ENCODE data around the gene ZNF574.
"Not testable (repeated sequence)": the region's sequence is repeated elsewhere in the genome, so short reads cannot be mapped to it uniquely, and the experiment has no call there.

The ZNF574 gene, protein sequence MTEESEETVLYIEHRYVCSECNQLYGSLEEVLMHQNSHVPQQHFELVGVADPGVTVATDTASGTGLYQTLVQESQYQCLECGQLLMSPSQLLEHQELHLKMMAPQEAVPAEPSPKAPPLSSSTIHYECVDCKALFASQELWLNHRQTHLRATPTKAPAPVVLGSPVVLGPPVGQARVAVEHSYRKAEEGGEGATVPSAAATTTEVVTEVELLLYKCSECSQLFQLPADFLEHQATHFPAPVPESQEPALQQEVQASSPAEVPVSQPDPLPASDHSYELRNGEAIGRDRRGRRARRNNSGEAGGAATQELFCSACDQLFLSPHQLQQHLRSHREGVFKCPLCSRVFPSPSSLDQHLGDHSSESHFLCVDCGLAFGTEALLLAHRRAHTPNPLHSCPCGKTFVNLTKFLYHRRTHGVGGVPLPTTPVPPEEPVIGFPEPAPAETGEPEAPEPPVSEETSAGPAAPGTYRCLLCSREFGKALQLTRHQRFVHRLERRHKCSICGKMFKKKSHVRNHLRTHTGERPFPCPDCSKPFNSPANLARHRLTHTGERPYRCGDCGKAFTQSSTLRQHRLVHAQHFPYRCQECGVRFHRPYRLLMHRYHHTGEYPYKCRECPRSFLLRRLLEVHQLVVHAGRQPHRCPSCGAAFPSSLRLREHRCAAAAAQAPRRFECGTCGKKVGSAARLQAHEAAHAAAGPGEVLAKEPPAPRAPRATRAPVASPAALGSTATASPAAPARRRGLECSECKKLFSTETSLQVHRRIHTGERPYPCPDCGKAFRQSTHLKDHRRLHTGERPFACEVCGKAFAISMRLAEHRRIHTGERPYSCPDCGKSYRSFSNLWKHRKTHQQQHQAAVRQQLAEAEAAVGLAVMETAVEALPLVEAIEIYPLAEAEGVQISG

DNA sequence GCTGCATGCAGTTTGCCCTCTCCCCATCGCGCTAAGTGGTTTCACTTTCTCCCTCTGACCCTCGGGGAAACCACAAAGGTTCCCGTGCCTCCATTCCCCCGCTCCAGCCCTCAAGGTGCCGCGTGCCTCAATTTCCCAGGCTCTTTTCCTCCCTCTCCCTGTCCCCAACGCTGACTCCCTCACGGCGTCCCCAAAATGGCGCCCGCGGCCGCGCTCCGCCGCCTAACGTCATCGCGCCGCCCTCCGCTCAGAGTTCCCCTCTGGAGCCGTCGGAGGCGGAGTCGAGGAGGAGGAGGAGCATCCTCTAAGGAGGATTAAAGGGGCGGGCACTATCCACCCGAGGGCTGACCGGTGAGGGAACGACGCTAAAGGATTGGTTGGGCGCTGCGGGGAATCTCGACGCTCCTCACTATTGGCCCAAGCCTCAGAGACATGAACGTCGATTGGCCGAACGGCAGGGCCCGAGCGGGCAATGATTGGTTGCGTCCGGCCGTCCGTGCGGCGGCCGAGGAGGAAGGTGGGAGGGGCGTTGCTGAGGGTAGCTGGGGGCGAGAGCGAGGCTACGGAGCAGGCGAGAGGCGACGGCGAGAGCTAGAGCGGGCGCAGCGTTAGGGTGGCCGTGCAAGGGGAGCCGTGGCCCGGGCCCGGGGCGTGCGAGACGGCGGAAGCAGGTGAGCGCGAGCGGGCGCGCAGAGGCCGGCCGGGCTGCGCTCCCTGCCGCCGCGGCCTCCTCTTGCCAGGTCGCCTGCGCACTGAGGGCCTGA is at the start of gene ZNF574:
Gene ZNF574 (plus strand): TSS at position 551 of the 764 bp plus-strand sequence. CDS start 2,441 bp downstream, outside the sequence.
- Mint-ChIP-seq H3K27me3 (peaks cover 3% of the 10 kb centered on the region), H3K4me3 (peak within 1 kb of the TSS; percentile 93 to 94)

DNA sequence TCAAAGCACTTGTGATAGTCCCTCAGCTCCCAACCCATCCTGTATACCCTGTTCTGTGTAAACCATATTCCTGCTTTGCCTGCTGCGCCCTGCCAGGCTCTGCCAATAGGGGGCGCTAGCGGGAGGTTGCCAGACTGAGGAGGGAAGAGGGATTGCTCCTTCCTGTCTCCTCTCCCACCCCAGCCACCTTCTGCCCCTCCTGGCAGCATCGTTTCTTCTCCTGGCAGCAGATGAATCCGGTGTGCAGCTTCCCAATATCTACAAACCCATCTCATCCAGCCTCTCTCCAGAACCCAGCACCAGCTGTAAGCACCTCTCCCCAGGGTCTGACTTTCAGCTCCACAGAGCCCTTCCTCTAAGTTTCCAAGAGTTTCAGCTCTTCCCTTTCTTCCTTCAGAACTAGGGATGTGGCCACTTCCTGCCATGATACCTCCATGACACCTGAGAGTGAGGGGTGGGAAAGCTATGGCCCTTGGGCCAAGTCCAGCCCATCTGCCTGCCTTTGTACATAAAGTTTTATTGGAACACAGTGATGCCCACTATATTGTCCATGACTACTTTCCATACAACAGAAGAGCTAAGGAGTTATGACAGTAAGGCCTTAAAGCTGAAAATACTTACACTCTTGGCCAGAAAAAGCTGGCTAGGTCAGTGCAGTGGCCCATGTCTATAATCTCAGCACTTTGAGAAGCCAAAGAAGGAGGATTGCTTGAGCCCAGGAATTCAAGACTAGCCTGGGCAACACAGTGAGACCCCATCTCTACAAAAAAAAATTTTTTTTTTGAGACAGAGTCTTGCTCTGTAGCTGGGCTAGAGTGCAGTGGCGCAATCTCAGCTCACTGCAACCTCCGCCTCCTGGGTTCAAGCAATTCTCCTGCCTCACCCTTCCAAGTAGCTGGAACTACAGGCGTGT is 47.4 kb upstream of the ZNF574 start:
- H3K27me3 Mint-ChIP-seq = peaks cover 13% of the 10 kb centered on the region
- DNase-seq = peak; percentile 28 to 33
- H3K4me3 Mint-ChIP-seq = no peak overlapping the region
- no peak overlapping the region for H3K27ac Mint-ChIP-seq
- ATAC-seq = no peak
- no peaks in the 10 kb centered on the region for H3K4me1 Mint-ChIP-seq
- no peaks in the 10 kb centered on the region for H3K9me3 Mint-ChIP-seq

More for the DNA sequence above, at the start of gene ZNF574:
- ATAC-seq = peak; percentile 97
- peak; percentile 97 to 99 for DNase-seq
- H3K27ac Mint-ChIP-seq = peak within 1 kb of the TSS; percentile 99
- H3K9me3 Mint-ChIP-seq = no peaks in the 10 kb centered on the region
- peaks cover 30% of the 10 kb centered on the region for H3K4me1 Mint-ChIP-seq

DNA sequence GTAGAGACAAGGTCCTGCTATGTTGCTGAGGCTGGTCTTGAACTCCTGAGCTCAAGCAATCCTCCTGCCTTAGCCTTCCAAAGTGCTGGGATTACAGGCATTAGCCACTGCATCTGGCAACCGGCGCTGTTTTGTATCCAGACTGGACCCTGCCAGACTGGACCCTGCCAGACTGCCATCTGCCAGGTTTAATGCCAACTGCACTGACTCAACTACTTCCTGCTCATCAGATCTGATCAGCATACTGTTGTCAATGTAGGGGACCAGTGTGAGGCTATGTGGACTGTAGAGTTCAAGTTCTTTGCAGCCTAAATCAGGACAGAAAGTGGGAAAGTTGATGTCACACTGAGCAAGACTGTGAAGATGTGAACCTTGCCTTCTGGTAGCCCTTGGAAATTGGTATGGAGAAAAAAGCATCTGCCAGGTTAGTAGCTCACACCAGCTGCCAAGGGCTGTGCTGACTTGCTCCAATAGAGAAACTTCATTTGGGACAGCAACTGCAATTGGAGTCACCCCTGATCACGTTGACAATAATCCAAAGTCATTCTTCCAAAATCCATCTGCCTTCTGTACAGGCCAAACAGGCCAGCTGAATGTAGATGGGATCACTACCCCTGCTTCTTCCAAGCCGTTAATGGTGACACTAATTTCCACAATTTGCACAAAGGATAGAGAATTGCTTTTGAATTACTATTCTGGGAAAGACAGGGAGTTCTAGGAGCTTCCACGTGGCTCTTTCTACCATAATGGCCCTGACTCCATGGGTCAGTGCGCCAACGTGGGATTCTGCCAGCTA is 45.1 kb upstream of the ZNF574 start:
- Mint-ChIP-seq H3K27me3 (peaks cover 9% of the 10 kb centered on the region), H3K9me3 (no peaks in the 10 kb centered on the region), H3K4me1 (peaks cover 9% of the 10 kb centered on the region), H3K4me3 (no peak overlapping the region), H3K27ac (no peak overlapping the region)
- DNase-seq = no peak
- ATAC-seq = no peak

DNA sequence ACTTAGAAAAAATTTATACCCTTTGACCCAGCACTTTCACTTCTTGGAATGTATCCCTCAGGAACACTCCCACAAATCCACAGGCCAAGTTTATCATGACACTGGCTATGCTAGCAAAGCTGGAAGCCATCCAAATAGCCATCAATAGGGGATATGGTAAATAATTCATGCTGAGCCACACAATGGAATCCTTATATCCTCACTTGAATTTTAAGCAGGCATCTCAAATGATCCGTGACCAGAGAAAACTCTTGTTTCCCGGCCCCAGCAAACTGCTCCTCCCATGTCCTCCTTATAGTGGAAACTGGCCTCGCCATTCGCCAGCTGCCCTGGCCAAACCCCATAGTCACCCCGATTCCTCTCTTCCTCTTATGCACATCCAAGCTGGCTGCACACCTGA is 43.5 kb upstream of the ZNF574 start:
- Mint-ChIP-seq H3K9me3 (no peaks in the 10 kb centered on the region), H3K4me1 (peaks cover 9% of the 10 kb centered on the region), H3K27me3 (peaks cover 9% of the 10 kb centered on the region), H3K4me3 (no peak overlapping the region), H3K27ac (no peak overlapping the region)
- DNase-seq = no peak
- ATAC-seq = no peak

DNA sequence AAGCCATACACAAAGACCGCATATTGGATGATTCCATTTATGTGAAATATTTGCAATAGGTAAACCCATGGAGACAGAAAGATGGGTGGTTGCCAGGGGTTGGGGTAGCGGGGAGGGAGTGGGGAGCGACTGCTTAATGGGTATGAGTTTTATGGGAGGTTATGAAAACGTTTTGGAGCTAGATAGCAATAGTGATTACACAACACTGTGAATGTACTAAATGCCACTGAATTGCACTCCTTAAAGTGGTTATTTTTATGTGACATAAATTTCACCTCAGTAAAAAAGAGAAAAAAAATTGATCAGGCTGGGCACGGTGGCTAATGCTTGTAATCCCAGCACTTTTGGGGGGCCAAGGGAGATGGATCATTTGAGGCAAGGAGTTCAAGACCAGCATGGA is 42.6 kb upstream of the ZNF574 start:
- DNase-seq (no peak), ATAC-seq (no peak)
- no peak overlapping the region for H3K27ac Mint-ChIP-seq
- peaks cover 9% of the 10 kb centered on the region for H3K4me1 Mint-ChIP-seq
- H3K4me3 Mint-ChIP-seq = no peak overlapping the region
- H3K27me3 Mint-ChIP-seq = peaks cover 9% of the 10 kb centered on the region
- no peaks in the 10 kb centered on the region for H3K9me3 Mint-ChIP-seq

DNA sequence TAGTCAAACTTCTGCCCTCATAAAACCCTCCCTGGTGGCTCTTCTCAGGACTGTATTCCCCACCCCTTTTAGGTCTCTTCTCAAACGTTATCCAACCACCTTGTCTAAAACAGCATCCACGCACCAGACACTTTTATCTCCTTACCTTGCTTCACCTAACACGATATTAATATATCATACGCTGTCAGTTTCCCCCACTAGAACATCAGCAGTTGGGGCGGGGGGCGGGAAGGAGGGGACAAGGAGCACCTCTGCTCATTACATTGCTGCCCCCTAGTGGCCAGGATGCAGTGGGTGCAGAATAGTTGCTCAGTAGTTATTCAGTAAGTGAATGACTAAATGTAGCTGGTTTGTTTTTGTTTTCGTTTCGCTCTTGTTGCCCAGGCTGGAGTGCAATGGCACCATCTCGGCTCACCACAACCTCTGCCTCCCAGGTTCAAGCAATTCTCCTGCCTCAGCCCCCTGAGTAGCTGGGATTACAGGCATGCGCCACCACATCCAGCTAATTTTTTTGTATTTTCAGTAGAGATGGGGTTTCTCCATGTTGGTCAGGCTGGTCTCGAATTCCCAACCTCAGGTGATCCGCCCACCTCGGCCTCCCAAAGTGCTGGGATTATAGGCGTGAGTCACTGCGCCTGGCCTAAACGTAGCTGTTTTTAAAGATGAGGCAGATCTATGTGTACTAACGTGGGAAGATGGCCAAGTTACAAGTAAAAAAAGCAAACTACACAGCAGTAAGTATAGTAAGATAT is 41.1 kb upstream of the ZNF574 start:
- Mint-ChIP-seq H3K27ac (peak overlapping the region in 1 of 2 donors; percentile 91), H3K4me3 (peak overlapping the region in 1 of 2 donors; percentile 53)
- DNase-seq (peak; percentile 63 to 66), ATAC-seq (peak; percentile 95)
- H3K4me1 Mint-ChIP-seq, H3K27me3 Mint-ChIP-seq, H3K9me3 Mint-ChIP-seq: not testable (repeated sequence)

DNA sequence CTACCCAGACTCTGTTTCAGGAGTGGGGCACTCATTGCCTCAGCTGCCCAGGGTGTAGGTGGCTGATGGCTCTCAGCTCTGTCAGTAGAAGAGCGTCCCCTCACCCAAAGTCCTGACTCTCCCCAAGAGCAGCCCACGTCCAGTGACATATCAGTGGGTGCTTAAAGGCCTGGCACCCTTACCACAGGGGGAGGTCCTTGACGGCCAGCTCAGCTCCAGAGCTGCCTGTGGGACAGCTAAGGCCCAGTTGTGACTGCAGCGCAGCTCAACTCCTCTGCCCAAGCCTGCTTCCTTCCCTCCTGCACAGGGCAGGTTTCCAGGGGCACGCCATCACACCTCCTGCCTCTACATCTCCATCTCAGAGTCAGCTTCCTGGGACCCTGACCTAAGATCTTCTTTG is 38.3 kb upstream of the ZNF574 start:
- peaks cover 9% of the 10 kb centered on the region for H3K4me1 Mint-ChIP-seq
- no peak overlapping the region for H3K27ac Mint-ChIP-seq
- no peaks in the 10 kb centered on the region for H3K9me3 Mint-ChIP-seq
- peaks cover 9% of the 10 kb centered on the region for H3K27me3 Mint-ChIP-seq
- no peak for DNase-seq
- no peak for ATAC-seq
- no peak overlapping the region for H3K4me3 Mint-ChIP-seq

DNA sequence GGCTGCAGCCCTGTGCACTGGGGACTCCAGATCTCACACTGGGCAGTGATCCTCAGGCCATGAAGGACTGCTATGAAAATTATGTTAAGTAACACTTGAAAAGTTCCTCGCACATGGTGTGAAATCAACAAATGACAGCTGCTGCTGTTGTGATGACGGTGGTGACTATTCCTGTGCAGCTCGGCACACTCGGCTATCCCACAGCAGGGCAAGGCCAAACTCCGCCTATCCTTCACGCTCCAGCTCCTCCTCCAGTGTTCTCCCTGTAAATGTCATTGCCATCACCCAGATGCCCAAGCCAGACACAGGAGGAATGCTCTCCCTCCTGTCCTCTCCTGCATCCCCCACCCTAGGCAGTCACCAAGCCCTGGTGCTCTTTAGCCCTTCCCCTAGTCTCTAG is 37.3 kb upstream of the ZNF574 start:
- Mint-ChIP-seq H3K27ac (no peak overlapping the region), H3K27me3 (peaks cover 9% of the 10 kb centered on the region), H3K9me3 (no peaks in the 10 kb centered on the region), H3K4me3 (no peak overlapping the region), H3K4me1 (peaks cover 9% of the 10 kb centered on the region)
- ATAC-seq (no peak), DNase-seq (no peak)

DNA sequence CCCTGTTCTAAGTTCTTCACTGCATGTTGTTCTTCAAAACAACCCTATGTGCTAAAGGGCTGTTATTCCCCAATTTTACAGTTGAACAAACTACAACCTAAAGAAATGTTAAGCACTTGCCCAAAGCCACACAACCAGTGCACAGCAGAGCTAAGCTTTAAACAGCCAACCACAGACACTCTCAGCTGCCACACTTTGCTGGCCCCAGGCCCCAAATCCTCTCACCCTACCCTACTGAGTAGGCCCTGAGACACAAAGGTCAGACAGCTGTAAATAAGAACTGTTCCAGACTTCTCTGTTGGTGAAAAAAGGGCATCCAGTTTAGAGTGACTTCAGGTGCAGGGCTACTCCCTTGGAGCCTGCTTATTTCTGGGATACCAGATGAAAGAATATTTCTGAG is 35.9 kb upstream of the ZNF574 start:
- H3K4me3 Mint-ChIP-seq = no peak overlapping the region
- peaks cover 1% of the 10 kb centered on the region for H3K4me1 Mint-ChIP-seq
- no peaks in the 10 kb centered on the region for H3K9me3 Mint-ChIP-seq
- no peaks in the 10 kb centered on the region for H3K27me3 Mint-ChIP-seq
- DNase-seq = no peak
- H3K27ac Mint-ChIP-seq = no peak overlapping the region
- ATAC-seq = no peak

DNA sequence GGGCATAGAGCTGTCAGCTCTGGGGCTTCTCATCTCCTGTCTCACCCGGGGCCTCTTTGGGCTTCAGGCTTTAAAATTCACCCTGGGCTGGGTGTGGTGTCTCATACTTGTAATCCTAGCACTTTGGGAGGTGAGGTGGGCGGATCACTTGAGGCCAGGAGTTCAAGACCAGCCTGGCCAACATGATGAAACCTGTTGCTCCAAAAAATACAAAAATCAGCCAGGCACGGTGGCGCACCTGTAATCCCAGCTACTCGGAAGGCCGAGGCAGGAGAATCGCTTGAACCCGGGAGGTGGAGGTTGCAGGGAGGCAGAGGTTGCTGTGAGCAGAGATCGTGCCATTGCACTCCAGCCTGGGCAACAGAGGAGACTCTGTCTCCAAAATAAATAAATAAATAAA is 35.5 kb upstream of the ZNF574 start:
- H3K27ac Mint-ChIP-seq, H3K9me3 Mint-ChIP-seq, H3K4me1 Mint-ChIP-seq, ATAC-seq, H3K4me3 Mint-ChIP-seq, H3K27me3 Mint-ChIP-seq, DNase-seq: not testable (repeated sequence)

DNA sequence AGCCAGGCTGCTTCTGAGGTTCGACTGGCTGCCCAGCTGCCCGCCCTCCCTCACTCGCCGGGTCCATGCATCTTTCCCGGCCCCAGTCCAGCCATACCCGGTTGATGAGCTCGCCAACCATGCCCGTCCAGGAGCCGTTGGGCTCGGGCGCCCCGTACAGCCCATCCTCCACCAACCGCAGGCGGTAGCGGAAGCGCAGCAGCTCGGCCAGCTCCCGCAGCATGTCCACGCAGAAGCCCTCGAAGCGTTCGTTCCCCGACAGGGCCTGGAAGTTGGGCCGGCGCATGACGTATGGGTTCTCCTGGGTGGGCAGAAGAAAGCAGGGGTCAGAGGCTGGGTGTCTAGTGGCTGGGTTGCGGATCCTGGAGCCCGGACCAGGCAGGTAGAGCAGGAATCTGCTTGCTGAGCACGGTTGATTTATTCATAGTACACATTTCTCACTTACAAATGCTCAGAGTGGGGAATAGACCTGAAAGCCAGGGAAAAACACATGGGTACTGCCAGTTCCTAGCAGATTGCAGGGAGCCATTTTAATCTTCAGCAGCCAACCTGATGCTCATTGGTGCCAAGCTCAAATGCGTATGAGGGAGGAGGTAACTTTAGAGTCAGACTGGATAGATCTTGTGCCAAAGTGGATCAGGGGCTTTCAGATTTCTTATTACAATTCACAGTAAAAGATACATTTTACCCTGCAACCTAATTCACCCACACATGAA is 33.4 kb upstream of the ZNF574 start:
- DNase-seq = no peak
- Mint-ChIP-seq H3K4me3 (no peak overlapping the region), H3K9me3 (no peaks in the 10 kb centered on the region), H3K27me3 (no peaks in the 10 kb centered on the region), H3K27ac (no peak overlapping the region), H3K4me1 (no peaks in the 10 kb centered on the region)
- ATAC-seq = no peak

DNA sequence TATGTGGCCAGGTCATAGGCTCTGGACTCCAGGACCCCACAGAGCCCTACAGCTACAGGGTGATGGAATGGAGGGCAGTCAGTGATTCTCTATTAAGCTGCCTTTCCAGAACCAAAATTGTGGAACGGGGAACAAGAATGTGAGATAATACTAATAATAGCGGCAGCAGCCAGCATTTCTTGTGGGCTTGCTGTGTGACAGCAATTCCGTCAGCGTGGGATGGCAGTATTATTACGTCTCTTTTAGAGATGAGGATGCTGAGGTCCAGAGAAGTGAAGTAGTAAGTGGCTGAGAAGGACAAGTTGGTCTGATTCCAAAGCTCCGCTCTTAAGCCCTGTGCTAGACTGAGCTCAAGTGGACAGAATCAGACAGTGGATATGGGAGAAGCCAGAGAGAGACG is 30.4 kb upstream of the ZNF574 start:
- peaks cover 10% of the 10 kb centered on the region for H3K4me1 Mint-ChIP-seq
- DNase-seq (no peak), ATAC-seq (no peak)
- H3K27me3 Mint-ChIP-seq = no peaks in the 10 kb centered on the region
- no peaks in the 10 kb centered on the region for H3K9me3 Mint-ChIP-seq
- H3K27ac Mint-ChIP-seq = no peak overlapping the region
- H3K4me3 Mint-ChIP-seq = no peak overlapping the region

DNA sequence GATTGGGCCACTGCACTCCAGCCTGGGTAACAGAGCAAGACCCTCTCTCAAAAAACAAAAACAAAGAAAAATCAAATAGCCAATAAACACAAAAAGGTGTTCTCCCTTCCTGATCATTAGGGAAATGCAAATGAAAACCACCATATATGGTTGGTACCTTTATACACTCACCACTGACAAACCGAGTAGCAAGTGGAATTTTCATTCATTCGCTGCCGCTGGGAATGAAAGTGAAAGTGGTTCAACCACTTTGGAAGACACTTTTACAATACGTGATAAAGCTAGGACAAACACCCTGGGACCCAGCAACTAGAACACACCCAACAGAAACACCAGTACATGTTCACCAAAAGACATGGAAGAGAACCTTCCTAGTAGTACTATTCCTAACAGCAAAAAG is 27.0 kb upstream of the ZNF574 start:
- H3K4me1 Mint-ChIP-seq = peaks cover 20% of the 10 kb centered on the region
- H3K4me3 Mint-ChIP-seq = peak overlapping the region; percentile 27 to 41
- no peak overlapping the region for H3K27ac Mint-ChIP-seq
- DNase-seq (no peak), ATAC-seq (no peak)
- H3K9me3 Mint-ChIP-seq = no peaks in the 10 kb centered on the region
- no peaks in the 10 kb centered on the region for H3K27me3 Mint-ChIP-seq
